ENCODE data around the gene HTT.
A peak's percentile ranks its signal among the peaks of the same experiment; 100 is the strongest.

The HTT gene

GRCh38 chr4:3174371-3175338, 100.2 kb downstream of the HTT start:
- no peak overlapping the region for H3K4me3 ChIP-seq (ENCODE audit: low read length)
- TF ChIP-seq CTCF (conservative IDR thresholded peaks at IDR 0.05; ENCODE audit: low read depth, low read length) = no peak
- DNase-seq (ENCODE audit: low read depth) = no peak

DNA sequence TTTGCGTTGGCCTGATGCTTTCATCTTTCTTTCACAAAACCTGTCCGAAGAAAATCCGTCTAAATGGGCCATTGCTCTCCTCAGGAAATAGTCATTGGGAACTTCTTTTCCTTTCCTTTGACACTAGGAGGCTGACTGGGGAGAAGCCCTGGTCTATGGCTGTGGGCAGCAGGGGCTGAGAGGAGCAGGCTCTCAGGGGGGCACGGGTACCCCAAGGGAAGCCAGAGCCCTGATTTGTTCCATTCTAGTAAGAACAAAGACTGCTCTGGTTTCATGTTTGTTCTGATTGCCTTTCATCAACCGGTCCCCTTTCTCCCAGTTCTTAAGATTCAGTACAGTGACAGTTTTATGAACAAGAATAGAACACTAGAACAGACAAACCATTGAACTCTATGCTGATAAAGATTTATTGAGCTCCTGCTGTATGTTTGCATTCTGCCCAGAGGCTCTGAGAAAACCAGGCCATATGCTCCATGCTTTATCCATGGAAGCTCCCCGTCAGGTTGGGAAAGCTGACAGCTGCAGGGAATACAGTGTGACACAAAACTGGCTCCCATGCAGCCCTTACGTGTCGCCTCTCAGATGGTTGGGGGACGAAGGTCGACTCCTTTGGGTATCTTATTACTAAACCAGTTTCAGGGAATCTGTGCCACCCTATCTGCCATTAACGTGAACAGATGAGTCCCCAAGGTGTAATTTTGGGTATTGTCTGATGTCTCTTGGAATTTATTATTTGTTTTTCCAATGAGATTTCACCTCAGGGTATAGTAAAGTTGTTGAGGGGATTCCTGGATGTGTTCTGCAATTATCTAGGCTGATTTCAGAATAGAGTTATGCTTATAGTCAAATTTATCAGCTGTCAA, 102.1 kb downstream of the HTT start:
- TF ChIP-seq CTCF (conservative IDR thresholded peaks at IDR 0.05; ENCODE audit: low read depth, low read length) = no peak

GRCh38 chr4:3177426-3177825, 102.9 kb downstream of the HTT start:
- peak; percentile 9 for DNase-seq (ENCODE audit: low read depth)
- TF ChIP-seq CTCF (conservative IDR thresholded peaks at IDR 0.05; ENCODE audit: low read depth, low read length) = no peak
- no peak overlapping the region for H3K4me3 ChIP-seq (ENCODE audit: low read length)

More for the DNA sequence above, 102.1 kb downstream of the HTT start:
- no peak overlapping the region for H3K4me3 ChIP-seq (ENCODE audit: low read length)
- DNase-seq (ENCODE audit: low read depth) = no peak

DNA sequence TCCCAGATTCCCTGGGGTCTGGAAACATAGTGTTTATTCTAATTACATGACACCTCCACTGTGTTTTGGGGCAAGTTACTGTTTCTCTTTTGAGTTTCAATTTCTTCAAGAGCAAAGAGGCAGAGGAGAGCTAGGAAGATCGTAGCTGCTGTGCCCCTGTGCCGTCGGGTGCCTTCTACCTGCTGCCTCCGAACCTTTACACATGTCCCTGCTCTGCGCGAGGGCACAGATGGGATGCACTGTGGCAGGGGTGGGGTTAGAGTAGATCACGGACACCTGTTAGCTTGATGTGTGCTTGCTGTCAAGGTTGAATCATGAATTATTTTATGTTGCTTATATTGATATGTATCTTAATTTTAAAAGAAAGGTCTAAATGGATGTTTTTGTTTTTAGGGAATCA, 103.4 kb downstream of the HTT start:
- no peak for DNase-seq (ENCODE audit: low read depth)
- no peak for TF ChIP-seq CTCF (conservative IDR thresholded peaks at IDR 0.05; ENCODE audit: low read depth, low read length)
- H3K4me3 ChIP-seq (ENCODE audit: low read length) = no peak overlapping the region

- H3K4me3 ChIP-seq (ENCODE audit: low read length) = no peak overlapping the region
- no peak for TF ChIP-seq CTCF (conservative IDR thresholded peaks at IDR 0.05; ENCODE audit: low read depth, low read length)
- no peak for DNase-seq (ENCODE audit: low read depth)
Observed at GRCh38 chr4:3178351-3178750, 103.9 kb downstream of the HTT start.

- no peak overlapping the region for H3K4me3 ChIP-seq (ENCODE audit: low read length)
- no peak for TF ChIP-seq CTCF (conservative IDR thresholded peaks at IDR 0.05; ENCODE audit: low read depth, low read length)
- no peak for DNase-seq (ENCODE audit: low read depth)
Observed at GRCh38 chr4:3179126-3179706, 104.7 kb downstream of the HTT start.
